Measurements from ENCODE around the gene ALG10B.
A peak's percentile ranks its signal among the peaks of the same experiment; 100 is the strongest.
"Not testable (repeated sequence)": the region's sequence is repeated elsewhere in the genome, so short reads cannot be mapped to it uniquely, and the experiment has no call there.

The ALG10B gene, protein sequence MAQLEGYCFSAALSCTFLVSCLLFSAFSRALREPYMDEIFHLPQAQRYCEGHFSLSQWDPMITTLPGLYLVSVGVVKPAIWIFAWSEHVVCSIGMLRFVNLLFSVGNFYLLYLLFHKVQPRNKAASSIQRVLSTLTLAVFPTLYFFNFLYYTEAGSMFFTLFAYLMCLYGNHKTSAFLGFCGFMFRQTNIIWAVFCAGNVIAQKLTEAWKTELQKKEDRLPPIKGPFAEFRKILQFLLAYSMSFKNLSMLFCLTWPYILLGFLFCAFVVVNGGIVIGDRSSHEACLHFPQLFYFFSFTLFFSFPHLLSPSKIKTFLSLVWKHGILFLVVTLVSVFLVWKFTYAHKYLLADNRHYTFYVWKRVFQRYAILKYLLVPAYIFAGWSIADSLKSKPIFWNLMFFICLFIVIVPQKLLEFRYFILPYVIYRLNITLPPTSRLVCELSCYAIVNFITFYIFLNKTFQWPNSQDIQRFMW

DNA sequence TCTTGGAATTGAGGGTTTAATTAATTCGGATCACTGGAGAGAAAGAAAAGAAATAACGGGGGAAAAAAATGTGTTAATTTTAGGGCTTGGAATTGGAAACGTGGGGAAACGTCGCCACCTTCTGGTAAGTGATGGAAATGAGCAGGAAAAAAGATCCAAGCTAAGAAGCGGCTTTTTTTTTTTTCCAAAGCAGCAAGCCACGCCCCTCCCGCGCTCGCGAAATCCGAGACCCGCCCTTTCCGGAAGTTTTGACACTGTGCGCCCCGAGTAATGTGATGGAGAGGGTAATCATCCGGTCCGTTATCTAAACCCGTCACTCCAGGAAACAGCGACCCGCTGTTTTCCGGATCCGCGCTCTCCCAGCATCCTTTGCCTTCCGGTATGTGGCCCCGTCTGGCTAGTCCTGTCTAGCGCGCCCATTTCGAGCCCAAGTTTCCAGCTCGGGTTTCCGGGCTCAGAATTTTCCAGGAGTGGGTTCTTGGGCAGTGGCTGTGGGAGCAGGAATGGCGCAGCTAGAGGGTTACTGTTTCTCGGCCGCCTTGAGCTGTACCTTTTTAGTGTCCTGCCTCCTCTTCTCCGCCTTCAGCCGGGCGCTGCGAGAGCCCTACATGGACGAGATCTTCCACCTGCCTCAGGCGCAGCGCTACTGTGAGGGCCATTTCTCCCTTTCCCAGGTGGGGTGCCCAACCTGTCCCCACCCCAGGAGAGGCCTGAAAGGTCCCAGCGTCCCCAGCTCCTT lies at the start of gene ALG10B:
Gene ALG10B, plus strand, starts transcription at position 384 of the 739 bp plus-strand sequence. Its CDS starts 120 bp downstream, at position 504.
- DNase-seq: peak; percentile 83 to 91

DNA sequence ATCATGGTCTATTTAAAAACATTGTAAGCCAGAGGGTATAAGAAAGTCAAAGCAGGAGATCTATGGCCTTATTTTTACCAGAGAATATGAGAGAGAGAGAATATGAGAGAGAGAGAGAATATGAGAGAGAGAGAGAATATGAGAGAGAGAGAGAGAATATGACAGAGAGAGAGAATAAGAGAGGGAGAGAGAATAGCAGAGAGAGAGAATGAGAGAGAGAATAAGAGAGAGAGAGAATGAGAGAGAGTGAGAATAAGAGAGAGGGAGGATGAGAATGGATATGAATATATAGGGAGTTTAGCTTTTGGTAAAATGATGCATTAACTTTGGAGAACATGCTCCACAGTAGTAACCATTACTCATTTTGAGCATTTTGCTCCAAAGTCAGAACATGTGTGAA lies 48.0 kb upstream of the ALG10B start:
- DNase-seq: no peak

DNA sequence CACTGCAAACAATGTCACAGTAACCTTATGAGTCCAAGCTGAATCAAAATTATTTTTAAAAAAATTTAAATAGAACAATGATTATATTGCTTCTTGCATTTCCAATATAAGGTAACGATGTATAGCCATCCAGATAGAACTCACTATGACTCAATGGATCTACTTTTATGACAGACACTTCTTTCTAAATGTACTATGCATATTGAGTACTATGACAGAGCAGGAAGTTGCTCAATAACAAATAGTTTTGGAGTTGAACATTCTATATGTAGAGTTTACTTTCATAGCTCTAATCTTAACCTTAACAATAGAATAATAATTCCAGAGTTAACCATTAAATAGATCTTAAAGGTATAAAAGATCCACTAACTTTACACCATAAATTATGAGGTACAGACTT lies 46.7 kb upstream of the ALG10B start:
- DNase-seq: no peak

DNA sequence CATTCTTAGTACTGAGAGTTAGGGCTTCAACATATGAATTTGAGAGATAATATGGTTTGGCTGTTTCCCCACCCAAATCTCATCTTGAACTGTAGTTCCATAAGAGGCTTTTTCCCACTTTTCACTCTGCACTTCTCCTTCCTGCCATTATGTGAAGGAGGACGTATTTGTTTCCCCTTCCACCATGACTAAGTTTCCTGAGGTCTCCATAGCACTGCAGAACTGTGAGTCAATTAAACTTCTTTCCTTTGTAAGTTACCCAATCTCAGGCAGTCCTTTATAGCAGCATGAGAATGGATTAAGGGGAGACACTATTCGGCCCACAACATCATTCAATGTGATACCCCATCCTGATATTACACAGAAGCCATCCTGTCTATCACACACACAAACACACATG lies 36.8 kb upstream of the ALG10B start:
- peak in 1 of 2 experiments; percentile 4 for DNase-seq

DNA sequence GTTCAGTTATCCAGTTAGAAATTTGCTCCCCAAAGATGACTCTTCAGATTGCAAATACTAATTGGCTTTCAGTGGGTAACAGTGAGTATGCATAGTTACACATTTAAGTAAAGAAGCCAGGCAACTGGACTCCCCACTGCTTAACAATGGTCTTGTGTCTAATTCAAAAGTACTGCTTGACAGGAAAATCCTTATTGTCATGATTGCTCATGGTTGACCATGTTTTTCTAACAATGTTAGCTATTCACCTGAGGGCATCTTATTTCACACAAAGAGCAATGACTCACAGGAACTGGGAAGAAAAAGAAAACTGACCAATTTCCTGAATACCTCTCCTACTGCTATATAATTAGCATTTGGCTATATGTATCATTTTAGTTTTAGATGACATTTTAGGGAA lies 33.7 kb upstream of the ALG10B start:
- DNase-seq: peak; percentile 67 to 87

DNA sequence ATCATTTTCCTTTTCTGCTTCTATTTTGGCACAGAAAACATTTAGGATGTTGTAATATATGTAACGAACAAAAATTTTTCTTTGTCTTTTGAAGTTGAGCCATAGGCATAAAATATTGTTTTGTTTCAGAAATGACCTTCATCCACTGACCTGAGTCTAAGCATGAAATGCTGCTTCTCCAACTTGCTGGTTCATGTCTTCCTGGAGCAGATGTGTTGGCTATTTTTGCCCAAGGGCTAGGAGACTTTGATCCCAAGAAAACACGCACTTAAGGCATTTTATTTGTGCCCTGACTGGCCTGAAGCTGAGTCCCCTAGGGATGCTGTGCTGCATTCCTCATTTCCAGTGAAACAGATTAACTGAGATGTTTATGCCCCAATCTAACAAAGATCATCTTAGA lies 27.2 kb upstream of the ALG10B start:
- DNase-seq: no peak

DNA sequence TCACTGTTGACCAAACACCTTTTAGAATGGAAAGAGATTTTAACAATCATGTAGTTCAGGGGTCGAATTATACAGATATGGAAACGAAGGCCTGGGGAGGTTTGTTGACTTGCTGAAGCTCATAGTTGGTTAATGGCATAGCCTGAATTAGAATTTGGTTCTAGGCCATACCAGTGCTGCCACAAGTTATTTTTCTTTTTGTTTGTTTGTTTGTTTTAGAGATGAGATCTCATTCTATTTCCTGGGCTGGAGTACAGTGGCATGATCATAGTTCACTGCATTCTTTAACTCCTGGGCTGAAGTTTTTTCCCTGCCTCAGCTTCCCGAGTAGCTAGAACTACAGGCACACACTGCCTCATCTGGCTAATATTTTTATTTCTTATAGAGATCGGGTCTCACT lies 25.4 kb upstream of the ALG10B start:
- DNase-seq: no peak

DNA sequence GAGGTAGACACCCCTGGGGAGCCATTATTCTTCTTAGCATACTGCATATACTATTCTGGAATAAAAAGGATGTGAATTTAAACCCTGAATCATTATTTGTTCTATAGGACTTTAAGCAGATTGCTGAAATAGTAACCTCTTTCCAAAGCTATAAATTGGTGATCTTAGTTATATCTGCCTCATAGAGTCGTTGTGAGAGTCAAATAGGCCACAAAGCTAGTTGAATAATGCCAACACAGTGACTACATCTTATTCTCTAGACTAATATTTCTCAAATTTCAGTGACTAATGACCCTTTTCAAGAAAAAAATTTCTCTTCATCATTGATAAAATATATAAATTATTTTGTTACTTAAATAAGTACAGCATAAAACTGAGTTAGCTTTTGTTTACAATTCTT lies 13.6 kb upstream of the ALG10B start:
- DNase-seq: not testable (repeated sequence)

DNA sequence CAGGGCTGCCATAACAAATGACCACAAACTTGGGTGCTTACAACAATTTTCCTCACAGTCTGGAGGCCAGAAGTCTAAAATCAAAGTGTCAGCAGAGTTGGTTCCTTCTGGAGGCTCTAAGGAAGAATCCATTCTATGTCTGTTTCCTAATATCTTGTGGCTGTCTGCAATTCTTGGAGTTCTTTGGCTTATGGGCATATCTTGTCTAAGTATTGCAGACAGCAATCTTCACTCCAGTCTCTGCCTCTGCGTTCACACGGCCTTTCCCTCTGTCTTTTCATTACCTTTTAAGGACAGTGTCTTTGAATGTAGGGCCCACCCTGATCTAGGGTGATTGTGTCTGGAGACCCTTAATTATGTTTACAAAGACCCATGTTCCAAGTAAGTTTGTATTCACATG lies 5.4 kb downstream of the ALG10B start:
- DNase-seq: not testable (repeated sequence)

DNA sequence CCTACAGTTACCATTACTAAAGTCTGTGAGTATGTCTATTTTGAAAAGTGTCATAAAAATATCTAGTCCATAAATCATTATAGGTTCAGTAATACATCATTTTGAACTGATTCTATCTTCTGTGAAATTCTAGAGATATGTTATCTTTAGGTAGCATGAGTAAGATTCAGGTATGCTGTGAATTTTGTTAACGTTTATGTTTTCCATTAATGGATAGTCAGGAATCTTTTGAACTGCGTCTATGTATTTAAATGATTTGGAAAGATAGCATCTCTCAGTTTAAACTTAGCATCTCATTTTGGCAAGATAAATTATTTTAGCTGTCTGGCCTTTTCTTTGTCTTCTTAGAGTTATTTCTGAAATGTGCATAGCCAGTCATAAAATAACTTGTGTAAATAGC lies 8.3 kb downstream of the ALG10B start:
- no peak for DNase-seq

DNA sequence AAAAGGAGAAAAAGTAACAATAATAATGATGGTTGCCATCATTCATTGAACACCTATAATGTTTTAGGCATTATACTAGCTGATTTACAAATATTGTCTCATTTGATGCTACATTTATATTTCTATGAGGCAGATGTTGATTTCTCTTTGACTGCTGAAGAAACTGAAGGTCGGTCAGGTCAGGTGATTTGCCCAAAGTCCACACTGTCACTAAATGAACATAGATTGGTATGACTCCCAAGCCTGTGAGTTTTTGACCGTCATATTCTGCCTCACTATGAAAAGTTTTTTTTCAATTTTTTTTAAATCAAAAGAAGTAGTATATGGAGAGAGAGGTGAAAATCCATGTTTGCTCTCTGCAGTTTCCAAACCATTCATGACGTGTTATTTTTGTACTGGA lies 10.8 kb downstream of the ALG10B start:
- DNase-seq: no peak

DNA sequence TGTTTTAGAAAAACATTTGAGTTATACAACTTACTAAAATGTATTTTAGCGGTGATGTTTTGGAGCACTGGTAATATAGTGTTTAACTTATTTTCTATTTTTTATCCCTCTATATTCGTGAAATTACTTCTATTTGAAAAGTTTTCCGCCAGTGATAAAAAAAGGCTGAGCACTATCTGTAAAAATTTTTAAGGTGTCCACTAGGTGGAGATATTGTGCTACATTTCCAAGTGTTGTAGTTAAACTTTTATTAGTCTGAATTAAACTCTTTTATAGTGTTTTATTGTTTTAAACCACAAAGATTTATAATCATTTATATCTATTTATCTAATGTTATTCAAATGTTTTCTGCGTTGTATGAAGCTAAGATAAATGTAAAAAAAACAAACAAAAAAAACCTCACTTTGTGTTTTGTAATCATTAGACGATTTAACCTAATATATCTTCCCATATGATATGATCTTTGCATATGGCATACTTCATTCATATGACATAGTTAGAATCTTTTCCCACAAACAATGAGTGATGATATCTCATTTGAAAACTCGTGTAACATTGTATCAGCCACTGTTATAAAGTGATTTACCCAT lies 11.8 kb downstream of the ALG10B start:
- DNase-seq: peak in 1 of 2 experiments; percentile 57

DNA sequence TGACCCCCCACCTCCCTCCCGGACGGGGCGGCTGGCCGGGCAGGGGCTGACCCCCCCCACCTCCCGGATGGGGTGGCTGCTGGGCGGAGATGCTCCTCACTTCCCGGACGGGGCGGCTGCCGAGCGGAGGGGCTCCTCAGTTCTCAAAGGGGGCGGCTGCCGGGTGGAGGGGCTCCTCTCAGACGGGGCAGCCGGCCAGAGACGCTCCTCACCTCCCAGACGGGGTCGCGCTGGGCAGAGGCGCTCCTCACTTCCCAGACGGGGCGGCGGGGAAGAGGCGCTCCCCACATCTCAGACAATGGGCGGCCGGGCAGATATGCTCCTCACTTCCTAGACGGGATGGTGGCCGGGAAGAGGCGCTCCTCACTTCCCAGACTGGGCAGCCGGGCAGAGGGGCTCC lies 13.8 kb downstream of the ALG10B start:
- not testable (repeated sequence) for DNase-seq

DNA sequence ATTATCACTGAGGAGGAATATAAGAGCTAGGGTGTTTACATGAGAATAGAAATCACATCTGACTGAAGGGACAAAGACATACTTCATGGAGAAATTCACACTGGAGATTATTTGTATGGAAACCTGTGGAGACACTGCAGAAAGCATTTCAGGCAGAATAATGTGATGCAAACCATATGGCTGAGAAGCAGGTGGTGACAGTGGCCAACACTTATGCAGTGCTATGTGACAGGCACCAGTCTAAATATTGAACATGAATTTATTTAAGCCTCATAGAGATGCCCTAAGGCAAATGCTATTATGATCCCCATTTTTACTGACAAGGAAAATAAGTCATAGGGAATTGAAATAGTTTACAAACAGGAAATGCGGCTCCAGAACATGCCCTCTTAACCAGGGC lies 16.2 kb downstream of the ALG10B start:
- DNase-seq: no peak

DNA sequence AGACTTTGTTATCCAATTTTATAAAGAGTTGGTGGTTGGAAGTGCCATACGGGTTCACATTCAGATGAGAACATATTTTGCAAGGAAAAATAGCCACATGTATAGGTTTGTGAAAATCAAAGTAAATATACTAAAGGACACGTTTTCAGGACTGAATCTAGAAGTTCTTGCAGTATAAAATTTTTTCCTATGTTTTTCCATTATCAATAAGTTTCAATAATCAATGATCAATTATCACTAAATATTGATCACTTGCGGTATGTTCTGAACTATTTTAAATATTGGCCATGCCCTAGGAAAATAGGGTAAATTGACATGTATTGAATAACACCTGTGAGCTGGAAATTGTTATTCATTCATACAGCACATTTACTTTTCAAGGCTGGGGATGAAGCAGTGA lies 25.9 kb downstream of the ALG10B start:
- no peak for DNase-seq

DNA sequence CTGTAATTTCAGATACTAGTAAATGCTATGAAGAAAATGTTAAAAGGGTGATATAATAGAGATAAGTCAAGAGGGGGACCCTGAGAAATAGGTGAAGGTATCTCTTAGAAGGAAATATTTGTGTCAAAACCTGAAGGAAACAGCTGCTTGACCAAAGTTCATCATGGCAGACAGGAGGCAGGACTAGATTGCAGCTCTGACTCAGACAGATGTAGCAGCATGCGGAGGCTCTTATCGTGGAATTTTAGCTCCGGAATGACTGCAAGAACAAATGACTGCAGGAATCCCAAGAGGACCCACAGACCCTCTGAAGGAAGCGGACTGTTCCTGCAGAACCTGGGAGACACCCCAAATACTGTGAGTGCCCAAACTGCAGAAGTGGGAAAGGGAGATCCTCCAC lies 26.7 kb downstream of the ALG10B start:
- not testable (repeated sequence) for DNase-seq

DNA sequence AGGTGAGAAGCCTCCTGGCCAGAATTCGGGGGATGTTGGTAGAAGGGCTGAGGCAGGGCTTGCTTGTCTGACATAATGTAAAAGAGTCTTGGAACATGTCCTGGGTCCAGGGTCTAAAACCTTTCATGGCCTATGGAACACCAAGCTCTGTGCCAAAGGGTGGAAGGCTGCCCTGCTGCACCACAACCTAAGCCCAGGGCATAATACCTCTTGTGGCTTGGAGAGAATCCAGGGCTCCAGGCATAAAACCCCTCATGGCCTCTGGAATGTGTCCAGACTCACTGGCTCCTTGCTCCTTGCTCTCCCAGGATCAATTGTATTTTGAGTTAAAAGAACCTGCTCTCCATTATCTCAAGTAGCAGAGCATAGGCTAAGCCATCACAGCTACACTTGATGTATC lies 27.3 kb downstream of the ALG10B start:
- not testable (repeated sequence) for DNase-seq

DNA sequence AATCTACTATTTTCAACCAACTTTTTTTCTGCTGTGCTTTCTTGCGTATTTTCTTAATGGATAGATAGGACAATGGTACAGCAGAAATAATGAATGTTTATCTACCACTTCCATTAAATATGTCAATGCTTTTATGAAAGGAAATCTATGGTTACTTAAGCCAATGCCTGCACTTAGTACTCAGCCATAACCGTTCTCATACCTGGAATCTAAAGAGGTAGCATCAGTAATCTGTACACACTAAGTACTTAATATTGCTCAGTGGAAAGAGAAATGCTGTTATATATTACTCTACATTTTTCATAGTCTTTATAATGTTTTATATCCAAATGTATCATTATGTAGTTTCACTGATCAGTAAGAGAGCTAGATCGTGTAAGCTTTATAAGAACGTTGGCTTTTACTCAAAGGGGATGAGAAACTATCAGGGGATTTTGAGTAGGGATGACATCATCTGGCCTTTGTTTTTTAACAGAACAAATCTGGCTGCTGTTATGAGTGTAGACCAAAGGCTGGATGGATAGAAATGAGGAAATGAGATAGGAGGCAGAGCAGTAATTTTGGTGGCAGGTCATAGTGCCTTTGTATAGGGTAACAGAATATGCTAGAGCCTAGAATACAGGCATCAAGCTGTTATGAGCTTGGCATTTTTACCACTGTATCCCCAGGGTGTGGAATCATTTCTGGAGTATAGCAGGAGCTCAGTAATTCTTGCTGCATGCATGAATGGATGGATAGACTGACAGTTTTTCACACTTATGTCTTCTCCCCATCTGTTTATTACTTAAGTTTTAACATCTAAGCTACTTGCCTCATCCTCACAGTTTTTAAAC lies 34.0 kb downstream of the ALG10B start:
- no peak for DNase-seq

DNA sequence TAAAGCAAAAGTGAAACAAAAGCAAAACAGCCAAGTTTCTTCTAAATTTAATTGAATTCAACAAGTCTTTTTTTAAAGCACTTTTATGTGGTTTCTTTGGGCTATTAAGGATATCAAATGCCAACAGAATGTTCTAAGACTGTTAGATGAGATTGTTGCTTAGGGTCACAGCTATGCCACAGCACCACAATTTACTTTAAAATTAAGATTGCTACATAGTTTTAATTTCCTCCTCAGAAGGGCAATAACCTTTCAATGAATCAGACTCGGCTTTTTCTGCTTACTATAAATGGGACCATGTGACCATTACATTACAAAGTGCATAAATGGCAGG lies 34.6 kb downstream of the ALG10B start:
- not testable (repeated sequence) for DNase-seq

DNA sequence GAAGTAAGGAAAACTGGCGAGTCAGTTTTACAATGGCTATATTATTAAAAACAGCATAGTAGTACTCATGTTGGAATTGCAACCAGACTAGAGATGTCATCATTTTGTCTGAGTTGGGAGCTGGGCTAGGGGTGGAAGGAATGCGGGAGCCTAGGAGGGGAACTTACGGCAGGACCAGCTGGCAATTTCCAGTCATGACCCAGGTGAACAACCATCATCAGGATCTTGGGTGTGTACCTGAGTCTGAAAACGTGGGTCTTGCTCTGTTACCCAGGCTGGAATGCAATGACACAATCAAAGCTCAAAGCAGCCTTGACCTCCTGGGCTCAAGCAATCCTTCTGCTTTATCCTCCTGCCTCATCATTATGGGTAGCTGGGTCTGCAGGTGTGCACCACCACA lies 50.9 kb downstream of the ALG10B start:
- DNase-seq: no peak

DNA sequence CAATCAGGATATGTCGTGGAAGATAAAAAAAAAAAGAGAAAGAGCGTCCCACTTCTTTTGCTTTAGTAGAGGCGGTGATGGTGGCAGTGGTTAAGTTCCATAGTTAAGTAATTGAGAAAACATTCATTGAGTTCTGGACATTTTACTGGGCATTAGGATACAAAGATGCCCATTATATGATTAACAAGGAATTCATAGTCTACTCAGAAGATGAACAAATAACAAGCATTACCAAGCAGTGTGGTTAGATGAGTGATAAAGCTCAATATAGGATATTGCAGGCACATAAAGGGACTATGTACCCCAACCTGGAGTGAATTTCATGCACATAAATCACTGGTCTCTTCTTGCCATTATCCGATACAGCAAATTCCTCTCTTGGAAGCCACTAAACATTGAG lies 53.7 kb downstream of the ALG10B start:
- DNase-seq: no peak

DNA sequence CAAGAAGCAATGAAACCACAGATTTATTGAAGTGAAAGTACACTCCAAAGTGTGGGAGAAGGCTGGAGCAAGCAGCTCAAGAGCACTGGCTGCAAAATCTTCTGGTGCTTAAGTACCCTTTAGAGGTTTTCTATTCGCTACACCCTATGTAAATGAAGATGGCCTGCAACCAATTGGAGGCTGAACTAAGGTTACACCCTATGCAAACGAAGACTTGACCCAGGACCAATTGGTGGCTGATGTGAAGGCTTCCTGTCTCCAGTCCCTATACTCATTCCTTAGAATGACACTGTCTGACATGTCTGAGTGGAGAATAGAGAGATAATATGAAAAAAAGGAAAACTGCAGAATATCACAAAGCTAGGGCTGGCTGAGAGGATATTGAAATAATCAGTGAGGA lies 57.2 kb downstream of the ALG10B start:
- no peak for DNase-seq

DNA sequence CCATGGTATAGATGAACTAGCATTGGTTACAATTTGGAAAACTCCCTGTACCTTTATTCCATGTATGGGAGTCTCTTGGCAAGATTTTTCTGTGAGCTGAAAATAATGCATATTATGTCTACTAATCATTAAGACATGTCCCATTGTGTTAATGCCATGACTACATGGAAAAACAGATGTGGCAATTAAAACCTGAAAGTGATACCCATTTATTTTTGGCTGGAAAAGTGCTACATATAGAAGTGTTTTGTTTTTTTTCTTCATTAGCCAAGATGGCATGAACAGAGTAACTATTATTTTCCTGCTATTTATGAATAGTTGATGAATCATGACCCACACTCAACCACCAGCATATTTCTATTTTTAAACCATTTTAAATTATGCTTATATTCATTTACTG lies 58.2 kb downstream of the ALG10B start:
- DNase-seq: no peak

Measured in SW 1271 (cell line).